Measurements from ENCODE around the gene RSF1.

DNA sequence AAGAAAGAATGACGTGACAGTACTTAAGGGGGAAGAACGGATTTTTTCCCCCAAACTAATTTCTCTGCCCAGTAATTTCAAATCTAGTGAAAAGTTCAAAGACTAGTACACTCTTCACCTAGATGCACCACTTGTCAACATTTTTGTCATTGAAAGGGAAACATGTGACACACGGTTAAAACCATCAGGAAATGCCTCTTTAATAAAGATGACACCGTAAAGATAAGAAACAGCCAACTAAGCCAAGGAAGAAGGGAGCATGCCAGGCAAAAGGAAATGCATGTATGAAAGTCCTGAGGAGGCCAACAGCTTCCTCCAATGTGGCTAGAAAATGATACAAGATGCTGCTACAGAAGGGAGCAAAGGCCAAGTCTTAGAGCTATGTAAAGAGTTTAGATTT, 49.4 kb downstream of the RSF1 start:
- TF ChIP-seq ZNF274 (IDR thresholded peaks at IDR 0.05; ENCODE audit: low read depth, low read length): no peak
- TF ChIP-seq SUZ12 (IDR thresholded peaks at IDR 0.05; ENCODE audit: extremely low read depth, insufficient read depth, insufficient read length): no peak

Measured in NT2/D1 (cell line).